H1 (cell line): ENCODE data around the gene CST4. TPM values are rescaled to one million over a fixed set of nuclear protein-coding genes. Genes with fewer than 3 reads are reported as not detected.

ENCODE experiments used
- CTCF ChIA-PET: fragments of 300-600 bp; sonication (Branson Sonifier 250); formaldehyde crosslinking; loops from one replicate; lab custom pipeline; 2021; ENCODE audit not compliant: partially characterized antibody; lab: Charles Lee
- POLR2A ChIA-PET: fragments of 300-600 bp; sonication (Branson Sonifier 250); formaldehyde crosslinking; loops from one replicate; lab custom pipeline; 2021; ENCODE audit warnings: inconsistent platforms; ENCODE audit not compliant: partially characterized antibody; lab: Charles Lee
- DNase-seq, 2 experiments: peaks; one replicate each; pipeline versions ENCODE4 v3.0.0 to v3.0.0-alpha.2; 2010 to 2022; ENCODE audit warnings: low spot score in 2 of 2, low read depth in 1 of 2, mixed read lengths in 1 of 2
- FAIRE-seq: peaks from 2 replicates; lab custom pipeline; 2011; peaks lifted over from hg19 to GRCh38; lab: Jason Lieb, UNC
- H2AFZ ChIP-seq: 2 replicates; pipeline ENCODE4 v1.8.1; 2012; ENCODE audit warnings: low read length, inconsistent platforms
- H2AK5ac ChIP-seq: 2 replicates; pipeline ENCODE4 v1.6.1; 2013; ENCODE audit warnings: low read depth, low read length
- H2BK120ac ChIP-seq: replicated peaks from 2 replicates; pipeline ENCODE3; 2013; ENCODE audit warnings: low read depth, low read length, inconsistent platforms
- H2BK12ac ChIP-seq: 2 replicates; pipeline ENCODE4 v1.6.1; 2013; ENCODE audit warnings: low read depth, low read length
- H2BK15ac ChIP-seq: 2 replicates; pipeline ENCODE4 v1.6.1; 2013; ENCODE audit warnings: low read length
- H2BK20ac ChIP-seq: 2 replicates; pipeline ENCODE4 v1.6.1; 2013; ENCODE audit warnings: low read length
- H2BK5ac ChIP-seq: 2 replicates; pipeline ENCODE4 v1.6.1; 2013; ENCODE audit warnings: low read depth, low read length
- H3K14ac ChIP-seq: 2 replicates; pipeline ENCODE4 v1.6.1; 2013; ENCODE audit warnings: inconsistent platforms; ENCODE audit not compliant: insufficient read length
- H3K18ac ChIP-seq: 2 replicates; pipeline ENCODE4 v1.6.1; 2013; ENCODE audit warnings: low read length; ENCODE audit errors: extremely low read depth
- H3K23ac ChIP-seq: 2 replicates; pipeline ENCODE4 v1.6.1; 2013; ENCODE audit warnings: inconsistent platforms; ENCODE audit not compliant: insufficient read length
- H3K23me2 ChIP-seq: 2 replicates; pipeline ENCODE4 v1.6.1; 2013; ENCODE audit warnings: low read depth, low read length
- H3K27ac ChIP-seq: 2 replicates; pipeline ENCODE4 v1.6.1; 2011; ENCODE audit warnings: low read depth, low read length, inconsistent platforms
- H3K27me3 ChIP-seq, 4 experiments: replicated peaks in 1 of 4; 1 replicate in 1 of 4; 2 replicates in 3 of 4; pipeline versions ENCODE4 v1.6.1 to v1.8.1; 2011 to 2013; ENCODE audit warnings: low read length in 3 of 4, mild to moderate bottlenecking in 3 of 4, inconsistent platforms in 2 of 4, mixed read lengths in 2 of 4, moderate library complexity in 1 of 4; ENCODE audit not compliant: control insufficient read depth in 3 of 4, insufficient read depth in 3 of 4; ENCODE audit errors: extremely low read depth in 1 of 4
- H3K36me3 ChIP-seq, 4 experiments: 2 replicates each; pipeline versions ENCODE4 v1.6.1 to v1.8.1; 2011 to 2013; ENCODE audit warnings: mild to moderate bottlenecking in 4 of 4, low read length in 3 of 4, moderate library complexity in 2 of 4, control low read depth in 1 of 4, inconsistent platforms in 1 of 4; ENCODE audit not compliant: insufficient read depth in 4 of 4, control insufficient read depth in 2 of 4
- H3K4ac ChIP-seq: replicated peaks from 2 replicates; pipeline ENCODE3; 2013; ENCODE audit warnings: low read length, low read depth, mixed read lengths, inconsistent platforms; ENCODE audit not compliant: insufficient read length
- H3K4me1 ChIP-seq, 4 experiments: replicated peaks in 1 of 4; 1 replicate in 1 of 4; 2 replicates in 3 of 4; pipeline versions ENCODE4 v1.6.1 to v1.8.1; 2011 to 2013; ENCODE audit warnings: low read length in 3 of 4, inconsistent platforms in 2 of 4, mixed read lengths in 1 of 4; ENCODE audit not compliant: insufficient read depth in 4 of 4, control insufficient read depth in 3 of 4
- H3K4me2 ChIP-seq, 2 experiments: 2 replicates each; pipeline versions ENCODE4 v1.6.1 to v1.8.1; 2011 to 2013; ENCODE audit warnings: low read depth in 2 of 2, low read length in 2 of 2, control low read depth in 1 of 2, inconsistent platforms in 1 of 2, mild to moderate bottlenecking in 1 of 2; ENCODE audit not compliant: insufficient read depth in 1 of 2
- H3K4me3 ChIP-seq, 4 experiments: fragments of 200-600, 300-600 bp in 1 of 4; sonication (generic), shearing (Covaris generic), sonication (Bioruptor Twin) in 1 of 4; 2 replicates each; pipeline versions ENCODE4 v1.5.1 to v1.8.1; 2011 to 2016; ENCODE audit warnings: low read length in 4 of 4, low read depth in 3 of 4, control low read depth in 2 of 4, inconsistent platforms in 2 of 4, mild to moderate bottlenecking in 2 of 4, mixed read lengths in 1 of 4, moderate library complexity in 1 of 4; ENCODE audit not compliant: insufficient read depth in 2 of 4; ENCODE audit errors: extremely low read depth in 1 of 4
- H3K56ac ChIP-seq: replicated peaks from 2 replicates; pipeline ENCODE3; 2013; ENCODE audit warnings: low read depth, mild to moderate bottlenecking, mixed read lengths, low read length, inconsistent platforms; ENCODE audit not compliant: insufficient read length
- H3K79me1 ChIP-seq: 2 replicates; pipeline ENCODE4 v1.6.1; 2013; ENCODE audit warnings: low read depth, low read length, control low read depth
- H3K79me2 ChIP-seq, 2 experiments: 2 replicates each; pipeline versions ENCODE4 v1.6.1 to v1.8.1; 2012 to 2013; ENCODE audit warnings: low read length in 2 of 2, mild to moderate bottlenecking in 2 of 2, inconsistent platforms in 1 of 2; ENCODE audit not compliant: insufficient read depth in 2 of 2, control insufficient read depth in 1 of 2
- H3K9ac ChIP-seq, 4 experiments: replicated peaks in 1 of 4; 1 replicate in 1 of 4; 2 replicates in 3 of 4; pipeline versions ENCODE4 v1.6.1 to v1.8.1; 2011 to 2013; ENCODE audit warnings: low read depth in 3 of 4, low read length in 3 of 4, control low read depth in 2 of 4, mild to moderate bottlenecking in 2 of 4, moderate library complexity in 2 of 4, inconsistent platforms in 1 of 4; ENCODE audit errors: extremely low read depth in 1 of 4
- H3K9me3 ChIP-seq, 2 experiments: 2 replicates each; pipeline versions ENCODE4 v1.6.1 to v1.8.1; 2012 to 2013; ENCODE audit warnings: mild to moderate bottlenecking in 2 of 2, moderate library complexity in 2 of 2, control low read depth in 1 of 2, inconsistent platforms in 1 of 2, low read depth in 1 of 2, low read length in 1 of 2, mixed read lengths in 1 of 2; ENCODE audit not compliant: insufficient read depth in 2 of 2
- H4K20me1 ChIP-seq, 2 experiments: replicated peaks in 1 of 2; 2 replicates each; pipeline versions ENCODE3 to v1.8.1; 2011 to 2013; ENCODE audit warnings: inconsistent platforms in 2 of 2, low read length in 2 of 2, mild to moderate bottlenecking in 1 of 2; ENCODE audit not compliant: insufficient read depth in 2 of 2, control insufficient read depth in 1 of 2
- H4K5ac ChIP-seq: 2 replicates; pipeline ENCODE4 v1.6.1; 2013; ENCODE audit warnings: low read length, low read depth, mixed read lengths, inconsistent platforms; ENCODE audit not compliant: insufficient read length
- H4K8ac ChIP-seq: 2 replicates; pipeline ENCODE4 v1.8.0; 2013; ENCODE audit warnings: mild to moderate bottlenecking, moderate library complexity, low read length, inconsistent platforms; ENCODE audit not compliant: insufficient read depth; ENCODE audit errors: extremely low read depth
- H4K91ac ChIP-seq: replicated peaks from 2 replicates; pipeline ENCODE3; 2013; ENCODE audit warnings: low read length, mixed read lengths, inconsistent platforms; ENCODE audit not compliant: insufficient read length
- FOSL1 ChIP-seq: IDR thresholded peaks from 2 replicates; pipeline ENCODE4 v1.6.1; 2011; ENCODE audit warnings: mild to moderate bottlenecking, low read depth, low read length, moderate library complexity; ENCODE audit not compliant: insufficient read depth
- NRF1 ChIP-seq: IDR thresholded peaks from 2 replicates; pipeline ENCODE4 v1.6.1; 2011; ENCODE audit warnings: mild to moderate bottlenecking, low read depth, low read length, improper control_type of control experiment
- RXRA ChIP-seq: IDR thresholded peaks from 2 replicates; pipeline ENCODE4 v1.6.1; 2011; ENCODE audit warnings: low read depth, mild to moderate bottlenecking, low read length, moderate library complexity; ENCODE audit not compliant: insufficient read depth
- SIN3A ChIP-seq, 2 experiments: IDR thresholded peaks in 1 of 2; conservative IDR thresholded peaks in 1 of 2; 2 replicates each; pipeline ENCODE4 v1.6.1; 2011 to 2012; ENCODE audit warnings: low read length in 2 of 2, improper control_type of control experiment in 1 of 2, low read depth in 1 of 2, mild to moderate bottlenecking in 1 of 2
- SIRT6 ChIP-seq: IDR thresholded peaks from one replicate; pipeline ENCODE4 v1.7.1; 2012; ENCODE audit warnings: low read length, inconsistent platforms
- SP1 ChIP-seq: IDR thresholded peaks from 2 replicates; pipeline ENCODE4 v1.6.1; 2011; ENCODE audit warnings: low read depth, low read length
- SRF ChIP-seq: IDR thresholded peaks from 2 replicates; pipeline ENCODE4 v1.6.1; 2011; ENCODE audit warnings: mild to moderate bottlenecking, low read depth, low read length, moderate library complexity
- SUZ12 ChIP-seq: fragments of 200-600 bp; sonication (generic); IDR thresholded peaks from 2 replicates; pipeline ENCODE4 v1.6.1; 2012; ENCODE audit warnings: mild to moderate bottlenecking, inconsistent platforms, low read length, moderate library complexity, mixed read lengths
- TBP ChIP-seq: IDR thresholded peaks from 2 replicates; pipeline ENCODE4 v1.6.1; 2011; ENCODE audit warnings: low read depth, low read length, improper control_type of control experiment
- WGBS, 2 experiments: shearing (Covaris generic) in 1 of 2; methylation state at CpG; one replicate each; pipeline versions ENCODE4 v1.1.6 to v1.1.7; 2013 to 2015; ENCODE audit warnings: low lambda C conversion rate in 2 of 2, mixed read lengths in 2 of 2, inconsistent platforms in 1 of 2, low coverage in 1 of 2, missing lambda C conversion rate in 1 of 2; ENCODE audit not compliant: insufficient replicate concordance in 2 of 2, insufficient coverage in 1 of 2, insufficient read length in 1 of 2; ENCODE audit errors: extremely low coverage in 1 of 2, missing lambda C conversion rate in 1 of 2; 5-methylcytosine and 5-hydroxymethylcytosine counted together
- polyA plus RNA-seq, 7 experiments: library from polyadenylated mRNA; depleted of rRNA in 3 of 7; stranded (reverse) in 5 of 7; unstranded in 2 of 7; fragments of >200 nt in 5 of 7; fragments of 200-250 nt in 2 of 7; gene quantifications; 1 replicate in 5 of 7; 2 replicates in 1 of 7; 4 replicates in 1 of 7; pipeline versions ENCODE4 v1.2.1 to v1.2.3, GENCODE V29; 2011 to 2013; ENCODE audit warnings: missing spikeins in 2 of 7, mixed read lengths in 2 of 7
- total RNA-seq: library from RNA; stranded (reverse); fragmentation: NEBNext Ultra II Directional; extraction: Animal tissue kit (Norgen Biotek cat#: 25700); gene quantifications from 2 replicates; pipeline ENCODE4 v1.2.1, GENCODE V29; 2021

Gene CST4
- total and polyA plus RNA-seq, 2 of the 8 experiments (the other 6 are each of a cell fraction or from before 2014, with no cell fraction given), result not detected

DNA sequence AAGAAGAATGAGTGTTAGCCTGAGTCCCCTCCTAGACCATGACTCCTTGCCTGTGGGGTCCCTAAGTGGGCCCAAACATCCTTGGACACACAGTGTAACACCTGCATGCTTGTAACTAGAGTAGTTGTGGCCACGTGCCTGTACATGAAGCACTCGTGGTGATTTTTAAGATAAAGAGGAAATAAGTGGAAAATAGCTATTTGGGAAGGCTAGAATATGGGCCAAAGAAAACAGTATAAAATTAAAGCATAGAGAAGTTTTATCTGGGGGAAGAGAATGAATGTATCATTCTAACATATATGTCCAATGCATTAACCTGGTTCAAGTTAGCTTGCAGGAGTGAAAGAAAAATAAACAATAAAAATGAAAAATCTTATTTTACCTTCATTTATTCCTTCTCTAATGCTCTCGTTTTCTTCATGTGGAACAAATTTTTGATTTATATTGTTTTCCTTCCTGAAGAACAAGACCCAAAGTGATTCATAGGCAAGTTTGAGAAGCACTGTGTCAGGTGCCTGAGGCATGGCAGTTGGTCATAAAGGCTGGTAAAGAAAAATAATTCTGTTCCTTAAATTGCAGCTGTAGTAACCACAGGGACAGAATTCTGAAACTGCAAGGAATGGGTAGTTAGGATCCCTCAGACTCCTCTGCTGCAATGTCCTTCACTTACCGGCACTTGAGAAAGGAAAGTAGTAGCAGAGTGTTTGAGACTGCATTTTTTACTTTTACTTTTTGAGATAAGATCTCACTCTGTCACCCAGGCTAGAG lies 42.5 kb downstream of the CST4 start:
- Histone ChIP-seq H2BK15ac (no peak overlapping the region), H2BK120ac (no peak overlapping the region), H2BK5ac (no peak overlapping the region), H3K79me1 (no peaks in the 10 kb centered on the region), H2BK12ac (no peak overlapping the region), H4K91ac (no peak overlapping the region), H2AK5ac (no peak overlapping the region), H4K20me1 (no peaks in the 10 kb centered on the region), H3K36me3 (no peaks in the 10 kb centered on the region), H3K4me1 (no peaks in the 10 kb centered on the region; a peak in 2 of 7 replicates), H3K9ac (no peak overlapping the region), H3K14ac (no peak overlapping the region), H4K8ac (no peak overlapping the region), H3K27me3 (no peaks in the 10 kb centered on the region; a peak in 1 of 7 replicates), H2BK20ac (no peak overlapping the region), H3K23me2 (no peaks in the 10 kb centered on the region; the same call in 1 of the 2 replicates), H3K9me3 (no peaks in the 10 kb centered on the region), H3K4me3 (no peak overlapping the region), H3K23ac (no peak overlapping the region), H3K56ac (no peak overlapping the region), H3K4ac (no peak overlapping the region), H3K4me2 (no peak overlapping the region), H4K5ac (no peak overlapping the region), H3K79me2 (no peaks in the 10 kb centered on the region), H2AFZ (no peak overlapping the region), H3K18ac (no peak overlapping the region), H3K27ac (no peak overlapping the region)
- DNase-seq (no peak), FAIRE-seq (no peak)
- TF ChIP-seq SIN3A (conservative IDR thresholded peaks at IDR 0.05 in 1 of 2, IDR thresholded peaks at IDR 0.05 in 1 of 2; ENCODE audit: low read depth in 1 of 2, low read length in 2 of 2) (no peak), FOSL1 (no peak), SRF (no peak), SUZ12 (no peak), SIRT6 (no peak), TBP (no peak), SP1 (no peak), NRF1 (no peak), RXRA (no peak)
- ChIA-PET POLR2A (no interaction called here), CTCF (interaction anchor here (0.9 to 1.6 kb wide), 2 partner anchors 12 to 35 kb away, joined by 3 to 4 read pairs; no protein-coding TSS in a partner anchor)
- 86% methylated on average over 4 of the region's 4 CpGs; no CpG with 5 or more reads in 1 of the 2 experiments for WGBS, 2 experiments
